ENCODE results near the gene JARID2. TPM values are rescaled to one million over a fixed set of nuclear protein-coding genes. Genes with fewer than 3 reads are reported as not detected.

The JARID2 gene
- total RNA-seq, 2 experiments from 2014 or later, result 19.0 to 19.5 TPM

- H3K79me2 ChIP-seq (ENCODE audit: insufficient read depth, low read depth, low read length), result no peaks in the 10 kb centered on the region
- H4K20me1 ChIP-seq (ENCODE audit: insufficient read depth, low read length), result no peaks in the 10 kb centered on the region
- no peak overlapping the region for H3K4me3 ChIP-seq (ENCODE audit: low read depth, low read length, poor library complexity, severe bottlenecking)
- no peaks in the 10 kb centered on the region for H3K36me3 ChIP-seq (ENCODE audit: insufficient read depth, low read length)
- intact Hi-C loops (cut with micrococcal nuclease; ENCODE audit: unreplicated experiment), result no loop called here
- H3K4me1 ChIP-seq (ENCODE audit: insufficient read depth, low read length, poor library complexity, severe bottlenecking), result peaks cover 38% of the 10 kb centered on the region
- BruUV-seq (replicated peaks), result no TSS peak
- TF ChIP-seq CTCF (conservative IDR thresholded peaks at IDR 0.05; ENCODE audit: low read length) (no peak), EZH2phosphoT487 (IDR thresholded peaks at IDR 0.05; ENCODE audit: borderline replicate concordance, low read depth, low read length) (no peak)
- no peak for DNase-seq (ENCODE audit: low spot score)
- ChIA-PET CTCF (ENCODE audit: unreplicated experiment) (no interaction called here), POLR2A (no interaction called here)
- H3K4me2 ChIP-seq (ENCODE audit: low read length), result no peak overlapping the region
- H3K27ac ChIP-seq (ENCODE audit: low read depth, low read length, poor library complexity, severe bottlenecking), result no peak overlapping the region
- peaks cover 7% of the 10 kb centered on the region; the same call in 1 of the 2 replicates for H3K9me3 ChIP-seq (ENCODE audit: low read length)
- no peak overlapping the region for H2AFZ ChIP-seq (ENCODE audit: low read length)
- H3K9me2 ChIP-seq (ENCODE audit: insufficient read depth, low read length), result no peaks in the 10 kb centered on the region
Observed at GRCh38 chr6:15437090-15437635, 191.3 kb downstream of the JARID2 start.

GRCh38 chr6:15439410-15440025 lies 193.6 kb downstream of the JARID2 start:
- no peak overlapping the region for H3K27ac ChIP-seq (ENCODE audit: low read depth, low read length, poor library complexity, severe bottlenecking)

More at GRCh38 chr6:15439410-15440025, 193.6 kb downstream of the JARID2 start:
- no peaks in the 10 kb centered on the region for H3K79me2 ChIP-seq (ENCODE audit: insufficient read depth, low read depth, low read length)
- no peaks in the 10 kb centered on the region for H3K36me3 ChIP-seq (ENCODE audit: insufficient read depth, low read length)
- H3K9me2 ChIP-seq (ENCODE audit: insufficient read depth, low read length), result no peaks in the 10 kb centered on the region
- DNase-seq (ENCODE audit: low spot score), result no peak
- ChIA-PET POLR2A (interaction anchor here (0.5 to 1.2 kb wide), 4 partner anchors 10 to 645 kb away, joined by 3 to 5 read pairs (median 4); no protein-coding TSS in a partner anchor), CTCF (ENCODE audit: unreplicated experiment) (no interaction called here)
- peaks cover 7% of the 10 kb centered on the region; the same call in 1 of the 2 replicates for H3K9me3 ChIP-seq (ENCODE audit: low read length)
- intact Hi-C loops (cut with micrococcal nuclease; ENCODE audit: unreplicated experiment), result loop anchor here (2.0 to 10.0 kb wide), 2 partner anchors 185 to 1235 kb away; no protein-coding TSS in a partner anchor
- TF ChIP-seq CTCF (conservative IDR thresholded peaks at IDR 0.05; ENCODE audit: low read length) (no peak), EZH2phosphoT487 (IDR thresholded peaks at IDR 0.05; ENCODE audit: borderline replicate concordance, low read depth, low read length) (no peak)
- no peaks in the 10 kb centered on the region for H4K20me1 ChIP-seq (ENCODE audit: insufficient read depth, low read length)
- H3K4me3 ChIP-seq (ENCODE audit: low read depth, low read length, poor library complexity, severe bottlenecking), result no peak overlapping the region
- H2AFZ ChIP-seq (ENCODE audit: low read length), result no peak overlapping the region
- 0 out of 2 replicates have a peak overlapping the region, but pooled peaks have one; percentile 23 for H3K4me2 ChIP-seq (ENCODE audit: low read length)
- BruUV-seq (replicated peaks), result no TSS peak
- H3K4me1 ChIP-seq (ENCODE audit: insufficient read depth, low read length, poor library complexity, severe bottlenecking), result peaks cover 18% of the 10 kb centered on the region
